GM19023 (cell line): ENCODE results near the gene HIVEP2.

ENCODE experiments used
- ATAC-seq: cut with Tn5 transposase; IDR thresholded peaks from one replicate; pipeline ENCODE4 v1.9.1; 2021; ENCODE audit warnings: mild to moderate bottlenecking, moderate library complexity; ENCODE audit not compliant: unreplicated experiment

HIVEP2 gene

GRCh38 chr6:142752348-142752747, 192.6 kb downstream of the HIVEP2 start:
- ATAC-seq: no peak

GRCh38 chr6:142751452-142751851, 193.5 kb downstream of the HIVEP2 start:
- no peak for ATAC-seq

- no peak for ATAC-seq
Measured at GRCh38 chr6:142750998-142751397, 194.0 kb downstream of the HIVEP2 start.

- no peak for ATAC-seq
Measured at GRCh38 chr6:142749556-142749955, 195.4 kb downstream of the HIVEP2 start.

GRCh38 chr6:142746524-142746923, 198.5 kb downstream of the HIVEP2 start:
- no peak for ATAC-seq

GRCh38 chr6:142744836-142745235, 200.1 kb downstream of the HIVEP2 start:
- no peak for ATAC-seq

- ATAC-seq: no peak
Measured at GRCh38 chr6:142740449-142740848, 204.5 kb downstream of the HIVEP2 start.

- ATAC-seq: no peak
Measured at GRCh38 chr6:142738731-142739130, 206.2 kb downstream of the HIVEP2 start.

GRCh38 chr6:142738035-142738396, 207.0 kb downstream of the HIVEP2 start:
- ATAC-seq: no peak

- no peak for ATAC-seq
Measured at GRCh38 chr6:142737368-142738034, 207.5 kb downstream of the HIVEP2 start.

GRCh38 chr6:142735204-142735603, 209.8 kb downstream of the HIVEP2 start:
- no peak for ATAC-seq

GRCh38 chr6:142732790-142733189, 212.2 kb downstream of the HIVEP2 start:
- no peak for ATAC-seq

- ATAC-seq: no peak
Measured at GRCh38 chr6:142731611-142732010, 213.4 kb downstream of the HIVEP2 start.

GRCh38 chr6:142729618-142730017, 215.4 kb downstream of the HIVEP2 start:
- ATAC-seq: no peak

- no peak for ATAC-seq
Measured at GRCh38 chr6:142728910-142729481, 216.0 kb downstream of the HIVEP2 start.

- ATAC-seq: no peak
Measured at GRCh38 chr6:142728364-142728763, 216.6 kb downstream of the HIVEP2 start.

GRCh38 chr6:142726616-142727015, 218.4 kb downstream of the HIVEP2 start:
- no peak for ATAC-seq

GRCh38 chr6:142725024-142725770, 219.8 kb downstream of the HIVEP2 start:
- ATAC-seq: no peak

- ATAC-seq: no peak
Measured at GRCh38 chr6:142722841-142723240, 222.1 kb downstream of the HIVEP2 start.

GRCh38 chr6:142722012-142722411, 223.0 kb downstream of the HIVEP2 start:
- ATAC-seq: no peak

- ATAC-seq: no peak
Measured at GRCh38 chr6:142721215-142721920, 223.6 kb downstream of the HIVEP2 start.
